Peyer's patch (tissue), 4 donors: ENCODE data around the gene LRRIQ1. TPM values are rescaled to one million over a fixed set of nuclear protein-coding genes. Genes with fewer than 3 reads are reported as not detected.

ENCODE experiments used
- DNase-seq, 3 donors: peaks; one replicate each; pipeline ENCODE4 v3.0.0-alpha.2; 2017 to 2019
- H3K27ac ChIP-seq, 4 donors: fragments of 200-600 bp; sonication (generic); one replicate each; pipeline ENCODE4 v1.5.1; 2016 to 2019
- H3K27me3 ChIP-seq, 2 donors: fragments of 200-600 bp; sonication (generic); one replicate each; pipeline ENCODE4 v1.5.1; 2019
- H3K36me3 ChIP-seq, 3 donors: fragments of 200-600 bp; sonication (generic); one replicate each; pipeline ENCODE4 v1.5.1; 2016 to 2019
- H3K4me1 ChIP-seq, 4 donors: fragments of 200-600 bp; sonication (generic); one replicate each; pipeline ENCODE4 v1.5.1; 2016 to 2019
- H3K4me3 ChIP-seq, 4 donors: fragments of 200-600 bp; sonication (generic); 1 replicate in 3 of 4; 2 replicates in 1 of 4; pipeline ENCODE4 v1.5.1; 2016 to 2019; ENCODE audit warnings: mild to moderate bottlenecking in 1 of 4
- H3K9me3 ChIP-seq, 4 donors: fragments of 200-600 bp; sonication (generic); one replicate each; pipeline ENCODE4 v1.5.1; 2016 to 2019; ENCODE audit warnings: mild to moderate bottlenecking in 1 of 4
- POLR2A ChIP-seq, 2 donors: fragments of 450-650 bp; IDR thresholded peaks; one replicate each; pipeline ENCODE4 v1.5.1; 2017; ENCODE audit warnings: antibody characterized with exemption in 2 of 2, mild to moderate bottlenecking in 2 of 2, moderate library complexity in 2 of 2
- total RNA-seq, 4 donors: library from RNA; depleted of rRNA; stranded (reverse); fragments of >200 nt; gene quantifications; one replicate each; pipeline ENCODE4 v1.1.0, GENCODE V29; 2016
- TF ChIP-seq, protein P1 (sequence below), 6 experiments: fragments of 450-650 bp in 4 of 6; fragments of 200-600 bp in 2 of 6; sonication (generic) in 1 of 6; IDR thresholded peaks; one replicate each; pipeline ENCODE4 v1.5.1; 2017 to 2019; ENCODE audit warnings: antibody characterized with exemption in 6 of 6, mild to moderate bottlenecking in 3 of 6, moderate library complexity in 1 of 6

Gene LRRIQ1
- total RNA-seq, 4 donors from 2014 or later: not detected

DNA sequence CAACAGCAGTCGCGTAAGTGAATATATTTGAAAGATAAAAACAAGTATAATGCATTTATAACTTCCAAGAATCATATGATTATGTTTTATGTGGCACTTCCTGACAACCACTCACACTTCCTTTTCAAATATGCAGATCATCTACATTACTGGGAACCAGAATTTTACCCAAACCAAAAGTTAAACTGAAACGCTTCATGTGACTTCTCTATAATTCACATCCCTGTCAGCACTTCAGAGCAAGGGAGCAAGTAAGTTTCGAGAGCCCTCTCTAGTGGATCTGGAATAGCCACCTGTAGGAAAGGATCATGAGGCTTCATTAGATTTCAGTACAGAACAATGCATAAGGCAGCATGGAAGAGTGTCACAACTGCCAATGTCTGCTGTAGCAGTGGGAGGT lies 230.2 kb downstream of the LRRIQ1 start:
- TF ChIP-seq, protein P1, sequence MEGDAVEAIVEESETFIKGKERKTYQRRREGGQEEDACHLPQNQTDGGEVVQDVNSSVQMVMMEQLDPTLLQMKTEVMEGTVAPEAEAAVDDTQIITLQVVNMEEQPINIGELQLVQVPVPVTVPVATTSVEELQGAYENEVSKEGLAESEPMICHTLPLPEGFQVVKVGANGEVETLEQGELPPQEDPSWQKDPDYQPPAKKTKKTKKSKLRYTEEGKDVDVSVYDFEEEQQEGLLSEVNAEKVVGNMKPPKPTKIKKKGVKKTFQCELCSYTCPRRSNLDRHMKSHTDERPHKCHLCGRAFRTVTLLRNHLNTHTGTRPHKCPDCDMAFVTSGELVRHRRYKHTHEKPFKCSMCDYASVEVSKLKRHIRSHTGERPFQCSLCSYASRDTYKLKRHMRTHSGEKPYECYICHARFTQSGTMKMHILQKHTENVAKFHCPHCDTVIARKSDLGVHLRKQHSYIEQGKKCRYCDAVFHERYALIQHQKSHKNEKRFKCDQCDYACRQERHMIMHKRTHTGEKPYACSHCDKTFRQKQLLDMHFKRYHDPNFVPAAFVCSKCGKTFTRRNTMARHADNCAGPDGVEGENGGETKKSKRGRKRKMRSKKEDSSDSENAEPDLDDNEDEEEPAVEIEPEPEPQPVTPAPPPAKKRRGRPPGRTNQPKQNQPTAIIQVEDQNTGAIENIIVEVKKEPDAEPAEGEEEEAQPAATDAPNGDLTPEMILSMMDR (IDR thresholded peaks at IDR 0.05): no peak
- no peak for TF ChIP-seq POLR2A (IDR thresholded peaks at IDR 0.05)
- no peak for DNase-seq
- no peaks in the 10 kb centered on the region for H3K4me1 ChIP-seq

GRCh38 chr12:85273381-85274314 lies 237.5 kb downstream of the LRRIQ1 start:
- DNase-seq: no peak
- Histone ChIP-seq H3K36me3 (no peaks in the 10 kb centered on the region), H3K4me1 (no peaks in the 10 kb centered on the region), H3K27me3 (no peaks in the 10 kb centered on the region), H3K27ac (no peak overlapping the region), H3K9me3 (no peaks in the 10 kb centered on the region), H3K4me3 (no peak overlapping the region)
- TF ChIP-seq, protein P1 (IDR thresholded peaks at IDR 0.05): no peak
- TF ChIP-seq POLR2A (IDR thresholded peaks at IDR 0.05): no peak

More for the DNA sequence above, 230.2 kb downstream of the LRRIQ1 start:
- Histone ChIP-seq H3K4me3 (no peak overlapping the region), H3K9me3 (no peaks in the 10 kb centered on the region), H3K36me3 (no peaks in the 10 kb centered on the region), H3K27ac (no peak overlapping the region), H3K27me3 (no peaks in the 10 kb centered on the region)

DNA sequence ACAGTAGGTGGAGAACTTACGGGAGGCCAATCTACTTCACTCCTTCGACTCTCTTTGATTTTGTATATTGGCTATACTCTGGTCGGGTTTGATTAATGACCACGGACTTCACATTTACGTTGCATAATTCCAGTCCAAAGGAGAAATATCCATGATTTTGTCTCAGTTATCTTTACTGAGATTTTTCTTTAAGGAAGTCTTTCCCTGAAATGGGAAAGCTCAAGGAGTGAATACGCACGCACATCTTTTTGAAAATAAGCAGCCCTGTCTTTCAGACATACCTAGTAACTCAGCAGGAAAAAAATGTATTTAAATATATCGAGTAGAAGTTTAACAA lies 238.1 kb downstream of the LRRIQ1 start:
- Histone ChIP-seq H3K4me1 (no peaks in the 10 kb centered on the region), H3K36me3 (no peaks in the 10 kb centered on the region), H3K9me3 (no peaks in the 10 kb centered on the region), H3K4me3 (no peak overlapping the region), H3K27ac (no peak overlapping the region), H3K27me3 (peaks cover 0 to 2% of the 10 kb centered on the region in 2 donors)
- no peak for DNase-seq
- TF ChIP-seq, protein P1 (IDR thresholded peaks at IDR 0.05): no peak

DNA sequence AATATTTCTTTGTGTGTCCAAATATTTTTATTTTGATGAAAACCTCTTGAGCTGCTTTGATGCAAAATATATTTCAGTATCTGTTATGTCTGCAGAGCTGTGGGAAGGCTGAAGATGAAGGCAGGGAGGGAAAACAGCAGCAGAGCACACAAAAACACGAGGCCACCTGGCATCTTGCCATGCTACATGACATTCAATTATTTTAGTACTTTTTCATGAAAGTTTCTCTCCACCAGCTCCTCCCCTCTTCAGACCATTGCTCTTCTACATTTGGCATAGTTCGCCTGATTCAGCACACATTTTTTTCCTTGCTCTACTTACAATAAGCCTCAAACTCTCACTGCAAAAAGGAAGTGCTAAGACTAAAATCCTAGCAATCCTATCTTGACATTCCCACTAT lies 239.2 kb downstream of the LRRIQ1 start:
- Histone ChIP-seq H3K4me3 (no peak overlapping the region), H3K27ac (no peak overlapping the region), H3K4me1 (peaks cover 0 to 10% (median 0%) of the 10 kb centered on the region in 4 donors), H3K36me3 (no peaks in the 10 kb centered on the region), H3K27me3 (peaks cover 0 to 13% of the 10 kb centered on the region in 2 donors), H3K9me3 (peaks cover 0 to 5% (median 0%) of the 10 kb centered on the region in 4 donors)
- no peak for DNase-seq
- TF ChIP-seq, protein P1 (IDR thresholded peaks at IDR 0.05): no peak
- no peak for TF ChIP-seq POLR2A (IDR thresholded peaks at IDR 0.05)

- peaks cover 0 to 22% of the 10 kb centered on the region in 2 donors for H3K27me3 ChIP-seq
- TF ChIP-seq POLR2A (IDR thresholded peaks at IDR 0.05): no peak
- TF ChIP-seq, protein P1 (IDR thresholded peaks at IDR 0.05): no peak
- no peak for DNase-seq
- peaks cover 0 to 5% (median 0%) of the 10 kb centered on the region in 4 donors for H3K9me3 ChIP-seq
- no peak overlapping the region for H3K27ac ChIP-seq
- H3K36me3 ChIP-seq: no peaks in the 10 kb centered on the region
- H3K4me3 ChIP-seq: no peak overlapping the region
- H3K4me1 ChIP-seq: peaks cover 0 to 13% (median 0%) of the 10 kb centered on the region in 4 donors
These were observed 241.0 kb downstream of the LRRIQ1 start for GRCh38 chr12:85277191-85277590.
